HG02759 (cell line): ENCODE data around the gene FCSK.
"Not testable (repeated sequence)": the region's sequence is repeated elsewhere in the genome, so short reads cannot be mapped to it uniquely, and the experiment has no call there.

Source experiments
- ATAC-seq: cut with Tn5 transposase; IDR thresholded peaks from one replicate; pipeline ENCODE4 v1.9.1; 2021; ENCODE audit warnings: mild to moderate bottlenecking, moderate library complexity; ENCODE audit not compliant: unreplicated experiment

Gene FCSK

DNA sequence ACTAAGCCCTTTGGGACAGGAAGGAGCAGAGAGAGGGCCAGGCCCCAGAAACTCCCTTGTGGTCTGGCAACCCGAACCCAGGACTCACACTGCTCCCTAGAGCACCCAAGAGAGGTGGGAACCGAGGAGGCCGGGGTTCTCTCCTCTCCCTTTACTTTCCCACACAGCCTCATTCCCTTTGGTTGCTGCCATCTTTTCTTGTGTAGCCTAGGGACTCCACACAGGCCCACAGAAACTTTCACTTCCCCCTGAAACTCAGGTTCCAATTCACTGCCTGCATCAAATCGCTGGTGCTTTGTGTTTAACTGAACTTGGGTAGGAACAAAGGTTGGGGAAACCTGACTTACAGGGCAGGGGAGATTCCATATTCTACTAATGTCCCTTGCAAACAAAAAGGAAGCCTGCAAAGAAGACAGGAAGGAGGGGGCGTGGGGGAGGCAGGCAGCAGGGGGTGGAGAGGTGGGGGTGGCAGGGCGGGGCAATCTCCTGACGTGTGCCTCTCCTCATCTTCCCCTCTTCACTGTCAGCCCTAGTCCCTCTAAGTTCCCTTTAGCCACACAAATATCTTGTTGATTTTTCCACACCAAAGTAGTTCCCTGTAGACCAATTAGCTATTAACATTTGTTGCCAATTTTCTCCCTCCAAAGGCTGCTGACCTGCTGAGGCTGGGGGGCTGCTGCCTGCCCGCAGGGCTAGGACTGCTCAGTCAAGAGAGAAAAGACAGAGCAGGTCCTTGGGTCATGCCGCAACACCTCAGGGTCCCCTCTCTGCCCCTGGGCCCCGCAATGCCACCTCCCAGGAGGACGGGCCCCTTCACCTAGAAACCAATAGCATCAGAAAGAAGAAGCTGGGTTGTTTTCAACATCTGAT, 23.5 kb upstream of the FCSK start:
- peak; percentile 46 for ATAC-seq

DNA sequence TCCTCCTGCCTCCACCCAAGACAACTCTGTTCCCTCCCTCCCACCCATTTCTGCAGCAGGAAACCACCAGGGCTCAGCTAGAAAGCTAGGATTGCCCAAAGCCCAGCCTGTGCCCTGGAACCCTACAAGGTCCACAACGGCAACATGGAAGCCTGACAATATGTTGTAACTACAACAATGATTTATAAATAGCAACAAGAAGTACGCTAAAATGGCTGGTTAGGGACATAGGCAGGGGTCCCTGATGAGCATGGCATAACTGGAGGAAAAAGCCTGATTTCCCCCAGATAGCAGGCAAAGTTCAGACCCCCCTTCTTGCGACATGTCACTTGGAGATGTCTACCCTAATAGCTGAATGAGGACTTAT, 22.1 kb upstream of the FCSK start:
- ATAC-seq, result no peak

DNA sequence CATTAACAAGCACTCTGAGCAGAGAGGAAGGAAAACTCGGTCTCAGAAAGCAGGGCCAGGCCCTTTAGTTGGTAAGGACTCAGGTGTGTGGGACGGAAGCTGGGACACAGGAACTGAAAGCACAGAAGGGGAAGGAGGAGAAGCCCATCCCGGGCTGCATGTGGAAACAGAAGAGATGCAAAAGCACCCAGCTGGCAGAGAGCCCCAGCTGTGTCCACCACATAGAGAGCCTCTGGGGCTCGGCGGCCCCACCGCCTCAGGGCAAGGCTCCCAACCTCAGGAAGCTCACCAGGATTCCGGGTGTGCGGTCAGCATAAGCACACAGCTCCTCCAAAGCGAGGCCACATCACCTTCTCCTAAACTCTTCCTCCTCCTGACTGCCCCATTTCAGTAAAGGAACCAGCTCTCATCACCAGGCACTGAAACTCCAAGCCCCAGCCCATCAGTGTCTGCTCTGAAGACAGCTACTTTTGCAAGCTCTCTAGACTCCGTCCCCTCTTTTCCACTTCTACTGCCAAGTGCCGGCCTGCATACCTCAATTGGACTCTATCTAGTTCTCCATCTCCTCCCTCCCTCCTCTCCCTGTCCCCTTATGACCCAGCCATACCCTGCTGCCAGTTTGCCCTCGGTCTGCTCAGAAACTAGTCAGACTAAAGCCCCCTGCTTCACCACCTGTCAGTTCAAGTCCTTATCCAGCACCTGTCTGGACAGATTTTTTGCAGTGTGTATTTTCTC, 21.5 kb upstream of the FCSK start:
- peak; percentile 15 for ATAC-seq

DNA sequence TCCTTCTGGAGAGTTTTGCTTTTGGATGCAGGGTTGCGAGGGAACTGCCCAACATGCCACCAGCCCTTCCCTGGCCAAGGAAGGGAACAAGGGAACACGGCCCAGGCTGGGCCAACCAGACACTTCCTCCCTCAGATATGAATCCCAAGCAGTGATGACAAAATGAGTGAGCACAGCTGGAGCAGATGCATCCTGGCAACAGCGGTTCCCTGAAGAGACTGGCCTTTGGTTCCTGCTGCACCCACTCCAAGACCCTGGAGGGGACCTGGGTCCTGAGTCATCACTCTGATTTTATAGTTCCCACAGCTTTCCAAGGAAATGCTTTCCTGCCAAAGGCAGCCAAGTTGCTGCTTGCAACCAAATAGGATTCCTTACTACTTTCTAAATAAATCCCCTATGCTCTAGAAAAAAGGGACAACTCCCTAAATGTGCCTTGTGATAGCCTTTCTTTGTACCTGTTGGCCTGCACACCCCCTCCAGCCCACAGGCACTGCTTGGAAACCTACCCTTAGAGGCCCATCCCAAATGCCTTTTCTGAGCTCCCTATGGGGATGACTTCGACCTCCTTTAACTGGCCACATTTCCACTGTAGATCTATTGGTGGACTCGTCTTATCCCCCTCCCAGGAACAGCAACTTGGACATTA, 20.8 kb upstream of the FCSK start:
- no peak for ATAC-seq

DNA sequence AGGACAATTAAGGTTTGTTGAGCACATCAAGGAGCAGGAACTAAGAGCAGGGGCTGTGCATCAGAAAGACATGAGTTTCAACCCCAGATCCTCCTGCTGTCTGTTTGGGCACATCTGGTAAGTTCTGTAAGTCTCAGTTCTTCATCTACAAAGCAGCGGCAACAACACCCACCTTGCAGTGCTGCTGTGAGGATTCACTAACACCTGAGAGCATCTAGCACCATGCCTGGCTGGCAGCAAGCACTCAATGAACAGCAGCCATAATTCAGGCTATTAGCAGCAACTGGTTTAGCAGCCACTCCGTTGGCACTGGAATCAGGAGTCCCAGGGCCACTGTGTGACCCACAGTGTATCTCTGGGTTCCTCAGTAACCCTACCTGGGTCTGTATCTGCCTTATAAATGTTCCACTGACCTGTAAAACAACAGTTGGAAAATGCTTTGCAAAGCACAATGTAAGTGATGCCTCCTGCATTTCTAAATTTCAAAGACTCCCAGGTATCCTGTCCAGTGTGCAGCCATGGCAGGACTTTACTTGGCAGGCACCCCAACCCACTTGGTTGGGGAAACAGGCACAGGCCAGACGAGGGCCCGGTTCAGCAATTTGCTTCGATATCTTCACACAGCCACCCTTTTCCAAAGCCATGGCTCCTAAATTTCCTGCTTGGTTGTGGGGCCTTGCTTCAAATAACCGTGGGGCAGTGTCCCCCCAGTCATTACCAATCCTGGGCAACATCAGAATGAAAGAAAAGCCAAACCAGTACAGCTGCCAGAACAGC, 19.7 kb upstream of the FCSK start:
- no peak for ATAC-seq

DNA sequence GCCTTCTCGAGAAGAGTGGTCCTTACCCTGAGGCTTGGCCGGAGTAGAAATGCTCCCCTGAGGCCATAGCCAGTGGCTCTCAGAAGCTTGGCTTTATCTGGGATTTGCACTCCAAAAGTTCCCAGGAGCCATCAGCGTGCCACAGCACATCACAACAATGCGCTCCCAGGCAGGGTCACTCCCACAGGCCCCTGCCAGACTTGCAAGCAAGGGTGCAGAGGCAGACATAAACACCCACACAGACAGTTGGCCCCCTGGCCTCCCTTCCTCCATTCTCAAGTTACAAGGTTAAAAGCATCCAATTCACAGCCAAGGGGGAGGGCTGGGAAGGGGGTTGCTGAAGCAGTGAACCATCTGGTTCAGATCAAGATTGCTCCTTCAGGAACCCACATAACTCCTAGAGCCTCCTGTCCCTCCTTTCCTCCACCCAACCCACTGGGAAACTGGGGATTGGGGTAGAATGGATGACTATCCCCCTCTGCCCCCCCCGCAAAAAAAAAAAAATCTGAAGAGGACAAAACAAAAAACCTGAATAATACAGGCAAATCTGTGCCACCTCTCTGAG, 17.3 kb upstream of the FCSK start:
- no peak for ATAC-seq

DNA sequence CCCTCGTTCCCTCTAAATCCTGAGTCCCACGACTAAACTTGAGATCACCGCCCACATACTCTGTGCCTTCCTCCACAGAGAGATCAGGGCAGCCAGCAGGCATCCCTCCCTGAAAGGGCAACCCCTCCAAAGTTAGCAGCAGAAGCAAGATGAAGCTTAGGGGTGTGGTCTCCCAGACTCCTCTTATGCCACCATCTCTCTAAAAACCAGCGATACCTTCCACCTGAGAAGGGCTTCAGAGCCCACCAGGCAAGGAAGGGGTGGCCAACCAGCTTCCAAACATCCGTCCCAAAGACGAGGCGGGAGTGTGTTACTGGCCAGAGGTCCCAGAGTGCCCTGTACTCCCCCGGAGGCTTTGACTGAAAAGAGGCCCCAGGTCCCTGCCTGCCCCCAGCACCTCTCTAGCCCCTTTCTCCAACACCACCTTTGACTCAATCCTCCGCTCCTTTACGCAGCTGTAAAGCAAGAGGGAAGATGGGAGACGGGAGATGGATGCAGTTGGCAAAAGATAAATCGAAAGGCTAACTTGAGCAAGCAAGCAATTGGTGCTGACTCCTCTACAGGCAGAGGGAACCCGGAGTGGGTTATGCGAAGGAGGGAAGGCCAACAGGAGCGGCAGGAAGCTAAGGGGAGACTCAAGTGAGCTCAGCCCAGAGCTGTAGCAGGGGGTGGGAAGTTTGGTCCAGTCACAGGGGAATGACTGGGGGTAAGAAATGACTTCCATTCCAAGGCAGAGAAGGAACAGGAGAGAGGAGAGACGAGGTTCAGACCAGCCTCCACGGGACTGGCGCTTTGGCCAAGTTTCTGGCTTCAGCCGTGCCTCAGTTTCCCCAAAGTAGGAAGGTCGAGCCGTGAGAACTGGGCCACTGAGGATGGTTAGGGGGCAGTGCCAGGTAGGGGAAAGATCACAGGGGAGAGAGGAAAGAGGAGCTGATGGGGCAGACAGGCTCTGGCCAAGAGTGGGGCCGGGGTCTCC, 16.5 kb upstream of the FCSK start:
- ATAC-seq, result no peak

DNA sequence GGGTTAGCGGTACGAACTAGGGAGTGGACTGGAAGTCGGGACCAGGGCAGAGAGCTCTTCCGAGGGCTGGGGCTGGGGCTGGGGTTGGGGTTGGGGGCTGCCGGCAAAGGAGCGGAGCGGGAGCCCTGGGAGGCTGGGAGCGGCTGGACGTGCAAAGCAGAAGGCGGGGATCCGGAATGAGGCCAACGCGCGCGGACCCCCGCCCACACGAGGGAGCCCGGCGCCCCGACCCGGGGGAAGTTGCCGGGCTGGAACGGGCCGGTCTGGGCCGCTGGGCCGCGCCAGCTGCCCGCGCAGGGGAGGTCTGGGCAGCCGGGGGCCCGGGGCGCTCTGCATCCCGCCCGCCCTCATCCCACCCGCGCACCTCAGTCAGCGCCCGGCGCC, 15.8 kb upstream of the FCSK start:
- ATAC-seq, result peak; percentile 36

DNA sequence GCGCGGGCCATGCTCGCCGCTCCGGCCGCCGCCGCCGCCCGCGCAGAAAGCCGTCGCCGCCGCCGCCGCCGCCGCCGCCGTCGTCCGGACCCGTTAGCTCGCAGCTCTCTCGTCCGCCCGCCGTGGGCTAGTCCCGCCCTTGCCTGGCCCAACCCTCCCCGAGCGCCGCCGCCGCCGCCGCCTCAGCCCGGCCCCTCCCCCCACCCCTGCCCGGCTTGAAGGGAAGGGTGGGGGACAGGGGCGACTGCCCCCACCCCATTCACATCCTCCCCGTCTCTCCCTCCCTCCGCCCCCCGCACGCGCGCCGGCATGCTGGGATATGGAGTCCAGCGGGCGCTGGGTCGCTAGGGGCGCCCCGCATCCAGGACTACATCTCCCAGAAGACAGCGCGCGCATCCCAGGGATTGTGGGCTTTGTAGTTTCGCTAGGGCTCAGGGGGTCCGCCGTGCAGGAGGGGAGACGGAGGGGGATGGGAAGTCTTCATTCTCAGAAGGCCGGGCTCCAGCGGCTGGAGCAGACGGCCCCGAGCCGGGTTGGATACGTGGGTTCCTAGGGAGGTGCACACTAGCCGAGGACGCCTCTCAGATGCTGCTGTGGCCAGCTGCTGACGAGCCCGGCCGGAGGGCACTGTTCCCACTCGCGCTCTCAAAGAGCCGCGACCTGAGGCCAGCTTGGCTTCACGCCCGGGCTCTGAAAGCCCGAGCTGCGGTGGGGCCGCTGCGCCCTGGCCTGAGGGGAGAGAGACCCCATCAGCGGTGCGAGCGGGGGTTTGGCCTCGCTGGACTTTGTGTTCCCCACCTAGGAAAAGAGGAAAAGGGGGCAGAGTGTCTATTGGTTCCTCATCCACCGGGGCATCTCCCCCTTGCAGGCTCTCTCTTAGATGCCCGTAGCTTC, 15.2 kb upstream of the FCSK start, which contains the start of gene ST3GAL2:
ST3GAL2 (minus strand) TSS at position 132 of the 894 bp plus-strand sequence. CDS start 40,570 bp downstream, outside the sequence.
- ATAC-seq, result peak; percentile 88

DNA sequence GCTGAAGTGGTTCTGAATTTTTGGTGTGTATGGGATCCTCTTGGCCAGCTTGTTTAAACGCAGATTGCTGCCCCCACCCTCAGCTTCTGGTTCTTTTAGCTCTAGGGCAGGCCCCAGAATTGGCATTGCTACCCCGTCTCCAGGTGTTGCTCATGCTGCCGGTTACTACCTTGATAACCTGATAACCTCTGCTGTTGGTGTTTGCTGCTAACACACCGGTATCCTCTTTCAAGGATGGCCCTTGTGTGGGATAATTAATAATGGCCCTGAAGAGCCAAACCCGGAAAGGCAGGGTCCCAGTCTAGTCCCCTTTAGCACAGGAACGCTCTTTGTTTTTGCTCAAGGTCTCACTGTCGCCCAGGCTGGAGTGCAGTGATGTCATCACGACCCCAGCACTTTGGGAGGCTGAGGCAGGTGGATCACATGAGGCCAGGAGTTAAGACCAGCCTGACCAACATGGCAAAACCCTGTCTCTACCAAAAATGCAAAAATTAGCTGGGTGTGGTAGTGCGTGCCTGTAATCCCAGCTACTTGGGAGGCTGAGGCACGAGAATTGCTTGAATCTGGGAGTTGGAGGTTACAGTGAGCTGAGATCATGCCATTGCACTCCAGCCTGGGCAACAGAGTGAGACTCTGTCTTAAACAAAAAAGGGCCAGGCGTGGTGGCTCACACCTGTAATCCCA, 14.2 kb upstream of the FCSK start:
- ATAC-seq, result no peak

DNA sequence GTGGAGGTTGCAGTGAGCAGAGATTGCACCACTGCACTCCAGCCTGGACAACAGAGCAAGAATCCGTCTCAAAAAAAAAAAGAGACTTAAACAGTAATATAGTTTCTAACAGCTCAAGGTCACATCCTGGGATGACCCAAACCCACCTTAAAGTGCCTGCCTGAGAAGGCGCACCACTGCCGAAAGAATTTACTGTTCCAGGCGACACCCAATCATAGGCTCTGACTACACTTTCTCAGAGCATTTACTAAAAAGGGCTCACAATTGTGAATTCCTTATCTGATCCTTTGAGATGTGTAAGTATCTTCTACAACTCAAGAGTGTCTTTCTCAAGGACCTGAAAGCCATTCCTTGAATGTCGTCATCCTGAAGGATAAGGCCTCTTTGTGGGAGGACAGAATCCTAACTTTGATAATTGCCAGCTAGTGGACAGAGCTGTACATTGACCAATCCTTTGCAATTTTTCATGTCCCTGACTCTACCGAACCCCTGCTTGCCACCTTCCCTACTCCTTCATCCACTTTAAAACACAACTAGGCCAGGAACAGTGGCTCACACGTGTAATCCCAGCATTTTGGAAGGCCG, 12.9 kb upstream of the FCSK start:
- no peak for ATAC-seq

DNA sequence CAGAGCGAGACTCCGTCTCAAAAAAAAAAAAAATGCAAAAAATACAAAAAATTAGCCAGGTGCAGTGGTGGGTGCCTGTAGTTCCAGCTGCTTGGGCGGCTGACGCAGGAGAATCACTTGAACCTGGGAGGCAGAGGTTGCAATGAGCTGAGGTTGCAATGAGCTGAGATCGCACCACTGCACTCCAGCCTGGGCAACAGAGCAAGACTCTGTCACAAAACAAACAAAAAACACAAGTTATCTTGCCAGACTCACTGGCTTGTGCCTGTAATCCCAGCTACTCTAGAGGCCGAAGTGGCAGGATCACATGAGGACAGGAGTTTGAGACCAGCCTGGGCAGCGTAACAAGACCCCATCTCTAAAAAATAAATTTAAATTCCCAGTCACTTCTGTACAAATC, 12.1 kb upstream of the FCSK start:
- ATAC-seq, result no peak

DNA sequence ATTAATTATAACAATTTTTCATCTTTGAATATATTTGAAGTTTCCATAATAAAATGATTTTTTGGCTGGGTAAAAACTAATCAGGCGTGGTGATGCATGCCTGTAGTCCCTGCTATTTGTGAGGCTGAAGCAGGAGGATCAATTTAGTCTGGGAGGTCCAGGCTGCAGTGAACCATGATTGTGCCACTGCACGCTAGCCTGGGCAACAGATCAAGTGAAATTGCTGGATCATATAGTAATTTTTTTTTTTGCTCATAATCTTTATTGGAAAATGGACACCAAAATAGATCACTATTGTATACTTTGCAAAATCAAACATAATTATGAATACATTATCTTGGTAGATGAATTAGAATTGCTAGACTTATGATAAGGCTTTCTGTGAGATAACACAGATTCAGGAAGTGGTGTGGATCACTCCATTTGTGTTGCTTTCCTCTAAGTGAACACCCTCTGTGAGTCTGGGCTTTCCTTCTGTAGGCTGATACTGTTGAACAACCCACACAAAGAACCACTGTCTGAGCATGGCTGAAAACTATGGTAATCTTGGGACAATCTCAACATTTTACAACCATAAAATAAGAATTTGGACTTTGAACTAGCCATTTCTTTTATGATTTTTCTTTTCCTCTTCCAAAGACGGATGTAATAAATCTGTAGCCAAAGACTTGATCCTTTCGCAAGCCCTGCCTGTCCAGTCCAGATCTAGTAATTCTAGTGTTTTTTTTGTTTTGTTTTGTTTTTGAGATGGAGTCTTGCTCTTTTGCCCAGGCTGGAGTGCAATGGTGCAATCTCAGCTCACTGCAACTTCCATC, 9.9 kb upstream of the FCSK start:
- ATAC-seq, result no peak

DNA sequence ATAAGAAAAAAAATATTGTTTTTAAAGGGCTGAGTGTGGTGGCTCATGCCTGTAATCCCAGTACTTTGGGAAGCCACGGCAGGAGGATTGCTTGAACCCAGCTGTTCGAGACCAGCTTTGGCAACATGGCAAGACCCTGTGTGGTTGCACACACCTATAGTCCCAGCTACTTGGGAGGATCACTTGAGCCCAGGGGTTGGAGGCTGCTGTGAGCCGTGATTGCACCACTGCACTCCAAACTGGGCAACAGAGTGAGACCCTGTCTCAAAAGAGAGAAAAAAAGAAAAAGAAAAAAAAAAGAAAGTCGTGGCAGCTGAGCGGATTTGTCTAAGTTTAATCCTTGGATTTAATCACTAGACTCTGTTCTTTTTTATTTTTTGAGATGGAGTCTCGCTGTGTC, 6.3 kb upstream of the FCSK start:
- no peak for ATAC-seq

DNA sequence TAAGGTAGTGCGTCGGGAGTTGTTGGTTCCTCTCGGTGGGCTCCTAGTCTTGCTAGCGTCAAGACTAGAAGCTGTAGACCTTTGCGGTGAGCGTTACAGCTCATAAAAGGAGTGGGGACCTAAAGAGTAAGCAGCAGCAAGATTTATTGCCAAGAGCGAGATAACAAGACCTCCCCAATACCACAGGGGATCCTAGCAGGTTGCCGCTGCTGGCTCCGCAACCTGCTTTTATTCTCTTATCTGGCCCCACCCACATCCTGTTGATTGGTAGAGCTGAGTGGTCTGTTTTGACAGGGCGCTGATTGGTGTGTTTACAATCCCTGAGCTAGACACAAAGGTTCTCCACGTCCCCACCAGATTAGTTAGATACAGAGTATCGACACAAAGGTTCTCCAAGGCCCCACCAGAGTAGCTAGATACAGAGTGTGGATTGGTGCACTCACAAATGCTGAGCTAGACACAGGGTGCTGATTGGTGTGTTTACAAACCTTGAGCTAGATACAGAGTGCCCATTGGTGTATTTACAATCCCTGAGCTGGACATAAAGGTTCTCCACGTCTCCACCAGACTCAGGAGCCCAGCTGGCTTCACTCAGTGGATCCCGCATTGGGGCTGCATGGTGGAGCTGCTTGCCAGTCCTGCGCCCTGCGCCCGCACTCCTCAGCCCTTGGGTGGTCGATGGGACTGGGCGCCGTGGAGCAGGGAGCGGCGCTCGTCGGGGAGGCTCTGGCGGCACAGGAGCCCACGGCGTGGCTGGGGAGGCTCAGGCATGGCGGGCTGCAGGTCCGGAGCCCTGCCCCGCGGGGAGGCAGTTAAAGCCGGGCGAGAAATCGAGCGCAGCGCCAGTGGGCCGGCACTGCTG, 4.0 kb upstream of the FCSK start:
- not testable (repeated sequence) for ATAC-seq

DNA sequence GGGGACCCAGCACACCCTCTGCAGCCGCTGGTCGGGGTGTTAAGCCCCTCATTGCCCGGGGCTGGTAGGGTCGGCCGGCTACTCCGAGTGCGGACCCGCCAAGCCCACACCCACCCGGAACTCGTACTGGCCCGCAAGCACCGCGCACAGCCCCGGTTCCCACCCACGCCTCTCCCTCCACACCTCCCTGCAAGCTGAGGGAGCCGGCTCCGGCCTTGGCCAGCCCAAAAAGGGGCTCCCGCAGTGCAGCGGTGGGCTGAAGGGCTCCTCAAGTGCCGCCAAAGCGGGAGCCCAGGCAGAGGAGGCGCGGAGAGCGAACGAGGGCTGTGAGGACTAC, 3.4 kb upstream of the FCSK start:
- ATAC-seq, result not testable (repeated sequence)
